ENCODE measurements around the gene DCLK1.

Gene DCLK1

GRCh38 chr13:36125841-36126240 is 5.3 kb downstream of the DCLK1 start:
- no peak for TF ChIP-seq CTCF (conservative IDR thresholded peaks at IDR 0.05; ENCODE audit: low read depth, low read length)

DNA sequence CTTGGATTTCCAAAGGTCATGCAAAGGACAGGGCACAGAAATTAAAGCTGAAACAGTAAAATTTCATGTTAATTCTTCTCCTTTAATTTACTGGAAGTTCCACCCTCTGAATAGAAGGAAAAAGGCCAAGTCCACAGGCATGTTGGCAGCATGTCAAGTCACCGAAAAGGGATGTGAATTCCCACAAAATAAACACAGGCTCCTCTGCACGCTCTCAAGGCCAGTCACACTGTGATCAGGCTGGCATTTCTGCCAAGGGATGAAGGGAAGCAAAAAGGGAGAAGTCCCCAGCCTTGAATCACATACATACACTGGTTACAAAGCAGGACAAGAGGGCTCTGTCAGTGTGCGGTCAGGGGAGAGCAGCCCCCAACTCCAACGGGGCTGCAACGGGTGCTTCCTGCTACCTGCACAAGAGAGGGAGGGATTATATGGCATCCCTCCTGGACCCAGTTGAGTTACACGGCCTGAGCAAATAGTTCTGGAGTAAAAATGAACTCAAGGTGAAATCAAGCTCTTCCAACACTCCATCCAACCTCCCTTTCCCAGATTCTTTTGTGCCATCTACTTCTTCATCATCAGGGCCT is 6.9 kb downstream of the DCLK1 start:
- no peak for TF ChIP-seq CTCF (conservative IDR thresholded peaks at IDR 0.05; ENCODE audit: low read depth, low read length)
- no peak overlapping the region for H3K4me3 ChIP-seq (ENCODE audit: low read depth, low read length)
- DNase-seq (ENCODE audit: low read depth), result peak; percentile 44

More at GRCh38 chr13:36125841-36126240, 5.3 kb downstream of the DCLK1 start:
- no peak for DNase-seq (ENCODE audit: low read depth)
- H3K4me3 ChIP-seq (ENCODE audit: low read depth, low read length), result no peak overlapping the region

- no peak for TF ChIP-seq CTCF (conservative IDR thresholded peaks at IDR 0.05; ENCODE audit: low read depth, low read length)
- DNase-seq (ENCODE audit: low read depth), result no peak
- H3K4me3 ChIP-seq (ENCODE audit: low read depth, low read length), result no peak overlapping the region
These were observed 15.9 kb downstream of the DCLK1 start for GRCh38 chr13:36115306-36115705.

GRCh38 chr13:36114233-36114632 is 16.9 kb downstream of the DCLK1 start:
- TF ChIP-seq CTCF (conservative IDR thresholded peaks at IDR 0.05; ENCODE audit: low read depth, low read length), result no peak
- DNase-seq (ENCODE audit: low read depth), result no peak
- no peak overlapping the region for H3K4me3 ChIP-seq (ENCODE audit: low read depth, low read length)

GRCh38 chr13:36108954-36109353 is 22.2 kb downstream of the DCLK1 start:
- no peak overlapping the region for H3K4me3 ChIP-seq (ENCODE audit: low read depth, low read length)
- DNase-seq (ENCODE audit: low read depth), result no peak
- TF ChIP-seq CTCF (conservative IDR thresholded peaks at IDR 0.05; ENCODE audit: low read depth, low read length), result no peak

GRCh38 chr13:36108342-36108741 is 22.8 kb downstream of the DCLK1 start:
- no peak for TF ChIP-seq CTCF (conservative IDR thresholded peaks at IDR 0.05; ENCODE audit: low read depth, low read length)
- no peak overlapping the region for H3K4me3 ChIP-seq (ENCODE audit: low read depth, low read length)
- no peak for DNase-seq (ENCODE audit: low read depth)

DNA sequence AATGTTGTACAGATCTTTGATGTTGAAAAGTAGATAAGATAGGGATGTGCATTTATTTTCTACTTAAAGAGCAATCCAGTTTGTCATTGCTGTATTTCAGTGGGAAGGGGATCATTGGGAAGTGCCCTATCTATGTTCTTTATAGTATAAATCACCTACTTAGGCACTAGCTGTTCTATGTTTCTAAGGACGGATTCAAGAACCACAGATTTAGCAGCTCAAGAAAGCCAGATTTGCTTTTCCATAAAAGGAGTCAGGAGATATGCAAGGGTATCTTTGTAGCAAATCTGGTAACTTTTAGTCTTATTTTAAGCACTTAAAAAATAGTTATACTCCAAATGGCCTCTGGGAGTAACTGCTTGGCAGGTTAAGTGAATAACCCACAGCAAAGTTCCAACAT is 23.7 kb downstream of the DCLK1 start:
- DNase-seq (ENCODE audit: low read depth), result no peak
- TF ChIP-seq CTCF (conservative IDR thresholded peaks at IDR 0.05; ENCODE audit: low read depth, low read length), result peak; percentile 2

More for the DNA sequence above, 23.7 kb downstream of the DCLK1 start:
- no peak overlapping the region for H3K4me3 ChIP-seq (ENCODE audit: low read depth, low read length)
